ENCODE measurements around the gene BCCIP.

BCCIP gene

GRCh38 chr10:125845617-125846016 is 22.3 kb downstream of the BCCIP start:
- no peak for DNase-seq

- no peak for DNase-seq
These were observed 23.5 kb downstream of the BCCIP start for GRCh38 chr10:125846894-125847293.

GRCh38 chr10:125848371-125848770 is 25.0 kb downstream of the BCCIP start:
- no peak for DNase-seq

GRCh38 chr10:125848857-125849256 is 25.5 kb downstream of the BCCIP start:
- DNase-seq, result no peak

- no peak for DNase-seq
These were observed 26.1 kb downstream of the BCCIP start for GRCh38 chr10:125849448-125849847.

- no peak for DNase-seq
These were observed 27.7 kb downstream of the BCCIP start for GRCh38 chr10:125850766-125851731.

- no peak for DNase-seq
These were observed 29.1 kb downstream of the BCCIP start for GRCh38 chr10:125852487-125852886.

- DNase-seq, result no peak
These were observed 33.9 kb downstream of the BCCIP start for GRCh38 chr10:125857185-125857760.

- no peak for DNase-seq
These were observed 35.9 kb downstream of the BCCIP start for GRCh38 chr10:125859128-125859817.

- no peak for DNase-seq
These were observed 41.8 kb downstream of the BCCIP start for GRCh38 chr10:125865120-125865519.

- DNase-seq, result no peak
These were observed 43.2 kb downstream of the BCCIP start for GRCh38 chr10:125866421-125867029.

- DNase-seq, result peak in 1 of 2 donors; percentile 25
These were observed 45.1 kb downstream of the BCCIP start for GRCh38 chr10:125868372-125868975.

GRCh38 chr10:125871338-125871737 is 48.0 kb downstream of the BCCIP start:
- no peak for DNase-seq

- DNase-seq, result no peak
These were observed 55.9 kb downstream of the BCCIP start for GRCh38 chr10:125878957-125879835.

GRCh38 chr10:125880719-125881118 is 57.4 kb downstream of the BCCIP start:
- no peak for DNase-seq

- no peak for DNase-seq
These were observed 57.8 kb downstream of the BCCIP start, which contains the start of gene DHX32 for GRCh38 chr10:125881192-125881591. TSS of gene DHX32 (minus strand) at chr10:125881292. CDS start at chr10:125880824, 468 bp downstream.

- DNase-seq, result no peak
These were observed 59.2 kb downstream of the BCCIP start for GRCh38 chr10:125882596-125882995.

GRCh38 chr10:125883211-125883610 is 59.9 kb downstream of the BCCIP start:
- no peak for DNase-seq
